ENCODE results near the gene SAMM50.

Gene SAMM50

GRCh38 chr22:43968614-43969013, 13.4 kb downstream of the SAMM50 start:
- TF ChIP-seq ESRRG (CRISPR knock-in tag; IDR thresholded peaks at IDR 0.05) (no peak), CREB5 (CRISPR knock-in tag; IDR thresholded peaks at IDR 0.05; ENCODE audit: low read depth) (no peak), ZNF8 (CRISPR knock-in tag; IDR thresholded peaks at IDR 0.05) (no peak), ZNF565 (CRISPR knock-in tag; conservative IDR thresholded peaks at IDR 0.05; ENCODE audit: low read depth) (no peak), OSR1 (CRISPR knock-in tag; IDR thresholded peaks at IDR 0.05) (no peak), ARNTL (CRISPR knock-in tag; IDR thresholded peaks at IDR 0.05; ENCODE audit: borderline replicate concordance, low read depth) (no peak), TSHZ2 (CRISPR knock-in tag; IDR thresholded peaks at IDR 0.05) (no peak), CSRNP3 (CRISPR knock-in tag; IDR thresholded peaks at IDR 0.05) (no peak), BACH2 (CRISPR knock-in tag; IDR thresholded peaks at IDR 0.05; ENCODE audit: borderline replicate concordance) (no peak), POU6F1 (CRISPR knock-in tag; IDR thresholded peaks at IDR 0.05; ENCODE audit: borderline replicate concordance, low read depth) (no peak), RARB (CRISPR knock-in tag; IDR thresholded peaks at IDR 0.05) (no peak), ZNF70 (CRISPR knock-in tag; IDR thresholded peaks at IDR 0.05) (no peak), PATZ1 (CRISPR knock-in tag; IDR thresholded peaks at IDR 0.05; ENCODE audit: borderline replicate concordance) (no peak), TOX (CRISPR knock-in tag; IDR thresholded peaks at IDR 0.05; ENCODE audit: borderline replicate concordance) (no peak), SNAI2 (CRISPR knock-in tag; IDR thresholded peaks at IDR 0.05) (no peak), ZFP30 (CRISPR knock-in tag; IDR thresholded peaks at IDR 0.05) (no peak)
- ATAC-seq = no peak

- TF ChIP-seq ISL1 (CRISPR knock-in tag; IDR thresholded peaks at IDR 0.05) (no peak), ZC3H10 (CRISPR knock-in tag; IDR thresholded peaks at IDR 0.05) (no peak), BACH2 (CRISPR knock-in tag; IDR thresholded peaks at IDR 0.05; ENCODE audit: borderline replicate concordance) (no peak), ESRRG (CRISPR knock-in tag; IDR thresholded peaks at IDR 0.05) (no peak), CSDC2 (CRISPR knock-in tag; IDR thresholded peaks at IDR 0.05) (no peak), TCF4 (CRISPR knock-in tag; IDR thresholded peaks at IDR 0.05; ENCODE audit: borderline replicate concordance) (no peak), ZNF70 (CRISPR knock-in tag; IDR thresholded peaks at IDR 0.05) (no peak), CREB5 (CRISPR knock-in tag; IDR thresholded peaks at IDR 0.05; ENCODE audit: low read depth) (no peak), ARNTL (CRISPR knock-in tag; IDR thresholded peaks at IDR 0.05; ENCODE audit: borderline replicate concordance, low read depth) (no peak), ZFP30 (CRISPR knock-in tag; IDR thresholded peaks at IDR 0.05) (no peak)
These were observed 14.0 kb downstream of the SAMM50 start for GRCh38 chr22:43969021-43969878.

More at GRCh38 chr22:43969021-43969878, 14.0 kb downstream of the SAMM50 start:
- ATAC-seq = no peak

All from SK-N-SH treated with all-trans-retinoic acid at 6 μM for 48 hours (cell line).